GM19240 (cell line): ENCODE measurements around the gene ANKDD1A.

Source experiments
- DNase-seq: peaks from one replicate; pipeline ENCODE4 v3.0.0; 2011; ENCODE audit warnings: low spot score; ENCODE audit not compliant: insufficient read length

The ANKDD1A gene

DNA sequence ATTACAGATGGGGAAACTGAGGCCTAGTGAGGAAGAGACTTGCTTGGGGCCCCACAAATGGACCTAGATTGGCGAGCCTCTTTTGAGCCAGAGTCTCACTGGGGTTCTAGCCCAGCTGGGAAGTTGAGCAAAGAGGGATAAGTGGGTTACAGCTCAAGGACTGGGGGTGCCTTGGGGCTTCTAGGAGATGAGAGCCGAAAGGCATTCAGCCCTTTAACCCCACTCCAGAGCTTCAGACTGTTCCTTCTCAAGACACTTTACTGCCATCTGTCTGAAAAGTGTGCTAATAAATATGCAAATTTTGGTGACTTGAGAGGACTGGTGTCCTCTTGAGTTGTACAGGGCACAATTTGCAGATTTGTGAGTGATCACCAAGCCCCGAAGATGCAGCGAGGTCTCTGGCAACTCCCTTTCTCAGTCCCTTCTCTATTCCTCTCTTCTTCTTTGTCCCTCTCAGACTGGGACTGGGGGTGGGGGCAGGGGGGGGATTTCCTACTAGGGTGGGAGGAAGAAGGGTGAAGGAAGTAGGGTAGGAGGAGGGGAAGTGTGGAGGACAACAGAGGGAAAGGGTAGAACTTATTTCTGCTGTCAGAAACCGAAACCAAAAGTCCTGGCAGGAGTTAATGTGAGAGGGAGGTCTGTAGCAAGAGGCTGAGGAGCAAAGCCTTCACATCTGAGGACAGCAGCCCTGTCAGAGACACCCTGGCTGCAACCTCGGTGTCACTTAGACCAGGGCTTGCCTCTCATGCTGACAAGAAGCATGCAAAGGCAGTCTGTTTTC, 16.2 kb upstream of the ANKDD1A start:
- DNase-seq = no peak

GRCh38 chr15:64896371-64897069, 15.2 kb upstream of the ANKDD1A start:
- no peak for DNase-seq

DNA sequence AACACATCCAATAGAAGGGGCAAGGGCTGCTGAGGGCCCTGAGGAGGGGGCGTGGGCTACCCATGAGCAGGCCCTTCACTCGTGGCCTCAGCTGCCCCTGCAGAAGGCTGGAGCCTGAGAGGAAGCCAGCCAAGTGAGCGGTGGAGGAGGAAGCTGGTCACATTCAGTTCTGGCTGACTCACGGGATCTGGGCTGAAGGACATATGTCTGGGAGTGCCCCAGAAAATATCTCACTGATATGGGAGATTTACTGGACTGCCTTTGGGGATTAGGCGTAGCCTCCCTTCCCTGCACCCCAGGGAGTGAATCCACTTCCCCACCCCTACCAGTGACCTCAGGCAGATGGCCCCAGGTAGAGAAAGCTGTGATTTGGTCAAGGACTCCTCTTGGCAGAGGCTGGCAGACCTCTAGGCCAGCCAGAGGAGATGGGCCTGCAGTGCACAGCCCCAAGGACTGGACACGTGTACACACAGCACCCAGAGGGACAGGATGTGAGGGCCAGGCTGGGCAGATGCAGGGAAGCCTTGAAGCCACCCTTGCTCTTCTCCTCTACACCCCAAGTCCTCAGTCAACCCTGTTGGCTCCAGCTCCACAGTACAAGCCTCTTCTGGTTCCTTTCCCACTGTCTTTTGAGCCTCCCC, 14.2 kb upstream of the ANKDD1A start:
- no peak for DNase-seq

GRCh38 chr15:64898406-64898805, 13.3 kb upstream of the ANKDD1A start:
- no peak for DNase-seq

DNA sequence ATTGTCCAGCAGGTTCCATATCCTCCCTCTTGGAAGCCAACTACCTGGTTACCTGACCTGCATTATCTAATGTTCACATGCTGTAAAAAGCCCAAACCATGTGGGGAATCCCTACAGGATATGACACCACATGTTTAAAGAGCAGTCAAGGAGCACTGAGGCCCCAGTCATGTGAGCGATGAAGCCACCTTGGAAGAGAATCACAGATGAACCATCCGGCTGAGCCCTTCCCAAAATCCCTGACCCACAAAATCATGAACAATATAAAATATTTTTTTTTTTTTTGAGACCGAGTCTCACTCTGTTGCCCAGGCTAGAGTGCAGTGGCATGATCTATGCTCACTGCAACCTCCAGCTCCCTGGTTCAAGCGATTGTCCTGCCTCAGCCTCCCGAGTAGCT, 10.6 kb upstream of the ANKDD1A start:
- DNase-seq = no peak

GRCh38 chr15:64901914-64902313, 9.8 kb upstream of the ANKDD1A start:
- DNase-seq = no peak

- no peak for DNase-seq
These were observed 8.8 kb upstream of the ANKDD1A start for GRCh38 chr15:64902863-64903262.

DNA sequence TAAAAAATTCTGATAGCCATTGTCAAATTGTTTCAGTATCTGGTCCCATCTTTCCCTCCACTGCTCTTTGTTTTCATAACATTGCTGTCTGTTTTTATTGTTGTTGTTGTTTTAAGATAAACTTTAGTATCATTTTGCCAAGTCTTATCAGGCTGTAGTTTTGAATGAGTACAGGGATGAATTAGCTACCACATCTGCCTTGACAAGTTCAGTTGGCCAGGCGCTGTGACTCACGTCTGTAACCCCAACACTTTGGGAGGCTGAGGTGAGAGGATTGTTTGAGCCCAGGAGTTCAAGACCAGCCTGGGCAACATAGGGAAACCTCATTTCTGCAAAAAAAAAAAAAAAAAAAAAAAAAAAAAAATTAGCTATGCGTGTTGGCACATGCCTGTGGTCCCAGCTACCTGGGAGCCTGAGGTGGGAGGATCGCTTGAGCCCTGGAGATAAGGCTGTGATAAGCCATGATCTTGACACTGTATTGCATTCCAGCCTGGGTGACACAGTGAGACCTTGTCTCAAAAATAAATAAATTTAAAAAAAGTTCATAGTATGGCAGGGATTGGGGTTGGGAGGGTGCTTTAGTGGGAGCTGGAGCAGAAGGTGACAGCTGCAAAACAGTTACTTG, 8.3 kb upstream of the ANKDD1A start:
- no peak for DNase-seq

- no peak for DNase-seq
These were observed 7.5 kb upstream of the ANKDD1A start for GRCh38 chr15:64904189-64904588.

GRCh38 chr15:64905119-64905831, 6.4 kb upstream of the ANKDD1A start:
- DNase-seq = peak; percentile 86

- no peak for DNase-seq
These were observed 5.8 kb upstream of the ANKDD1A start for GRCh38 chr15:64905941-64906340.

- DNase-seq = no peak
These were observed 5.3 kb upstream of the ANKDD1A start for GRCh38 chr15:64906402-64906801.

DNA sequence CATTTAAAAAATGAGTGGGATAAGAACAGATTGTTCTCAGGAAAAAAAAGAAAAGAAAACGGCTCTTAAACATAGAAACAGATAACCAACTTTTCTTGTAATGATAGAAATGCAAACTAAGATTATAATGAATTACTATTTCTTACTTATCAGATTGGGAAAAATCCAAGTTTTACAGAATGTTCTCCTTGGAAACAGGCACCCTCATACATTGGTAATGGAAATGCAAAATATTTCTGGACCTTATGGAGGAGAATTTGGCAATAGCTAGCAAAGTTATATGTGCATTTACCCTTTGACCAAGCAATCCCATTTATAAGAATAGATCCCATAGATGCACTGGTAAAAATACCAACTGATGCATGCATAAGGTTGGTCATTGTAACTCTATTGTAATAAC, 3.7 kb upstream of the ANKDD1A start:
- no peak for DNase-seq

- no peak for DNase-seq
These were observed 2.2 kb upstream of the ANKDD1A start for GRCh38 chr15:64909546-64909945.

- DNase-seq = no peak
These were observed 950 bp downstream of the ANKDD1A start for GRCh38 chr15:64912379-64913325.

GRCh38 chr15:64915518-64916227, 4.0 kb downstream of the ANKDD1A start:
- no peak for DNase-seq

DNA sequence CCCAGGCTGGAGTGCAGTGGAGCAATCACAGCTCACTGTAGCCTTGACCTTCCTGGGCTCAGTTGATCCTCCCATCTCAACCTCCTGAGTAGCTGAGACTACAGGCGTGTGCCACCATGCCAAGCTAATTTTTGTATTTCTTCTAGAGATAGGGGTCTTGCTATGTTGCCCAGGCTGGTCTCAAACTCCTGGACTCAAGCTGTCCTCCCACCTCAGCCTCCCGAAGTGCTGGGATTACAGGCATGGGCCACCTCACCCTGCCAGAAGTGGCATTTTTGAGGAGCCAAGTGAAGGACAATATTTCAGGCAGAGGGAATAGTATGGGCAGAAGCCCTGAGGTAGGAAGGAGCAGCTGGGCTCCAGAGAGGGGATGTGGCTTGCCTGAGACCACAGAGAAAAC, 4.7 kb downstream of the ANKDD1A start:
- no peak for DNase-seq

- no peak for DNase-seq
These were observed 5.5 kb downstream of the ANKDD1A start for GRCh38 chr15:64917211-64917610.

DNA sequence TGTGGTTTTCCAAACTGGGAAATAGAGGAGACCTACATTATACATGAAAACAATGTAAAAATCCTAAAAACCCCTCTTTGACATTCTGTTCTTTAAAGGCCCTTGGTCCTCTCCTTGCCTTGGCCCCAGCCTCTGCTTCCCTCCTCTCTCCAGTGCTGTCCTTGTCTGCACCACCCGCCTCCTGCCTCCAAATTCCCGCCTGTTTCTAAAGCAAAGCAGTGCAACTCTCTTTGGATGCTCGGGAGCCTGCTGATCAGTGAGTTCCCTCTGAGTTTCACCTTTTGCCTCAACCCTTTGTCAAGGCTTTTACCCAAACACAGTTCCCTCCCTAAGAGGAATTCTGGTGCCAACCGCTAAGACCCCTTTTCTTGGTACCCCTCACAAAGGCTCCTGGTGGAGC, 8.0 kb downstream of the ANKDD1A start:
- no peak for DNase-seq

GRCh38 chr15:64921711-64922110, 10.0 kb downstream of the ANKDD1A start:
- DNase-seq = no peak
